GM18517 (cell line): ENCODE results near the gene OR8B4.
"Not testable (repeated sequence)": the region's sequence is repeated elsewhere in the genome, so short reads cannot be mapped to it uniquely, and the experiment has no call there.

Experiments used
- ATAC-seq: cut with Tn5 transposase; IDR thresholded peaks from one replicate; pipeline ENCODE4 v1.9.1; 2021; ENCODE audit warnings: mild to moderate bottlenecking, moderate library complexity; ENCODE audit not compliant: unreplicated experiment

The OR8B4 gene

DNA sequence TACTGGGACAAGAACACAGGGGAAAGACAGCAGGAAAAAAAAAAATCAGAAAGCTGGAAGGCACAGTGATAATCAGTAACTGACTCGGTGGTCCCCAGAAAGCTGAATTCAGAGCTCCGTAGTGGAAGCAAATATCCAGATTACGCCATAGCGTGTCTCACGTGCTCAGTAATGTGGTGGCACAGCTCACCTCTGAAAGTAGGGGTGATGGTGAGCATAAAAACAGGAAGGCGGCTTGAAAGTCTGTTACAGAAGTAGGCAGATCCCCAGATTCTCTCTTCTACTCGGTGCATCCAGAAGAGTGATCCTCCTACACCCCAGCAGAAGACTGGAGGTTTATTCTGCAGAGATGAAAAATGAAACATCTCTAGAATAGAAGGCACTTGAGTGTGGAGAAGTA, 14.8 kb downstream of the OR8B4 start:
- no peak for ATAC-seq

- ATAC-seq: no peak
Measured at GRCh38 chr11:124405581-124405980, 19.1 kb downstream of the OR8B4 start.

DNA sequence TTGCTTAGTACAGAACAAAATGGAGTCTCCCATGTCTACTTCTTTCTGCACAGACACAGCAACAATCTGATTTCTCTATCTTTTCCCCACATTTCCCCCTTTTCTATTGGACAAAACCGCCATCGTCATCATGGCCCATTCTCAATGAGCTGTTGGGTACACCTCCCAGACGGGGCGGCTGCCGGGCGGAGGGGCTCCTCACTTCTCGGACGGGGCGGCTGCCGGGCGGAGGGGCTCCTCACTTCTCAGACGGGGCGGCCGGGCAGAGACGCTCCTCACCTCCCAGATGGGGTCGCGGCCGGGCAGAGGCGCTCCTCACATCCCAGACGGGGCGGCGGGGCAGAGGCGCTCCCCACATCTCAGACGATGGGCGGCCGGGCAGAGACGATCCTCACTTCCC, 21.5 kb downstream of the OR8B4 start:
- not testable (repeated sequence) for ATAC-seq

DNA sequence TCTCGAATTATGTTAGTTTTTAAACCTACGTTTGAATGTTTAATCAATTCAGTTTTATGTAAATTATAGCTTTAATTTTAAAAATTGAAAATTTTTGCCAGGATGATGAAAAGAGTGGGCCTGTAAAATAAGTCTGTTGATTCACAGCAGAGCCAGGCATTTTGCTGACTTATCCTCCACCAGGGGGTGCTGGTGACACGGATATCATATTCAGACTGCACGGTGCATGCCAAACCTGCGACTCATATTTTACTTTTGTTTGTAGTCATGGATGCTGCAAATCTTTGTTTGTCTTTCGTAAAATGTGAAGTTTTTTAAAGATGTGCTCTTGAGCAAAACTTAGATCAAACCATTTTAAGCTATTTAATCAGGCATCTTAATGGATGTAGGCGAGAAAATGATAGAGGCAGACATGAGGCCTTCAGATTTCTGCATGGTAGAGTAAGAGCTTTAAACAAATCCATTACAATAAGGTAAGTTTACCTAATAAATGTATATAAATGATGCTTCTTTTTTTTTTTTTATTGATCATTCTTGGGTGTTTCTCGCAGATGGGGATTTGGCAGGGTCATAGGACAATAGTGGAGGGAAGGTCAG, 22.2 kb downstream of the OR8B4 start:
- ATAC-seq: peak; percentile 77

GRCh38 chr11:124398924-124399323, 25.7 kb downstream of the OR8B4 start, which contains the start of gene OR8B3:
Gene OR8B3, minus strand, starts transcription at chr11:124399024. Its CDS starts 1,673 bp downstream, at chr11:124397351.
- no peak for ATAC-seq

DNA sequence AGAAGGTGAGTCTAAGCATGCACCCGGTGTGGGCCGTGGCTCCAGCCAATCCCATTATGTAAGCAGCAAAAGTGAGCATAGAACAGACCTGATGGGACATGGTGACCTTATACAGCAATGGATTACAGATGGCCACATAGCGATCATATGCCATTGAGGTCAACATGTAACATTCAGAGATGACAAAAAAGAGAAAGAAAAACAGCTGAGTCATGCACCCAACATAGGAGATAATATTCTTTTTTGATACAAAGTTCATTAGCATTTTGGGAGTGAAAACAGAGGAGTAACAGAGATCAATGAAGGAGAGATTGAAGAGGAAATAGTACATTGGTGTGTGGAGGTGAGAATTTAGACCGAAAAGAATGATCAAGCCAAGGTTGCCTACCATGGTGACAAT, 27.8 kb downstream of the OR8B4 start:
- ATAC-seq: not testable (repeated sequence)

DNA sequence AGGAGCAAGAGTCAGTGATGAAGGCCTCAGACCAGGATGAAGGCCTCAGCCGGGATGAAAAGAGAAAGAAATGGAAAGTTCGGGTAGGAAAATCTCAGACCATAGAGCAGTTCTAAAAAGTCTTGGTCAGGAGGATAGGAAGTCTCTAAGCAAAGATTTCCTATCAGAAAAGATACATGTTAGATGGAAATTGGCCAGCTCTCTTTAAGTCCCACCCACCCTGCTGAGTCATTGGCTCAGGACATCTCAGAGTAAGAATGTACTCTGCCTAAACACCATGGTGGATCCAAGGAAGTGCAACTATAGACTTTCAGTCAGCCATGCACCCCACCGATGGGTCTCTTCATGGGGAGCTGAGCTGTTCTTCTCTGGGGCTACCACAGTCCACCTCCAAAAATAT, 30.3 kb downstream of the OR8B4 start:
- ATAC-seq: no peak

- no peak for ATAC-seq
Measured at GRCh38 chr11:124384399-124384798, 40.3 kb downstream of the OR8B4 start, which contains the start of gene OR8B2. Gene OR8B2, minus strand, starts transcription at chr11:124384499. Its CDS starts 1,156 bp downstream, at chr11:124383343.

GRCh38 chr11:124382857-124383256, 41.8 kb downstream of the OR8B4 start:
- ATAC-seq: not testable (repeated sequence)

DNA sequence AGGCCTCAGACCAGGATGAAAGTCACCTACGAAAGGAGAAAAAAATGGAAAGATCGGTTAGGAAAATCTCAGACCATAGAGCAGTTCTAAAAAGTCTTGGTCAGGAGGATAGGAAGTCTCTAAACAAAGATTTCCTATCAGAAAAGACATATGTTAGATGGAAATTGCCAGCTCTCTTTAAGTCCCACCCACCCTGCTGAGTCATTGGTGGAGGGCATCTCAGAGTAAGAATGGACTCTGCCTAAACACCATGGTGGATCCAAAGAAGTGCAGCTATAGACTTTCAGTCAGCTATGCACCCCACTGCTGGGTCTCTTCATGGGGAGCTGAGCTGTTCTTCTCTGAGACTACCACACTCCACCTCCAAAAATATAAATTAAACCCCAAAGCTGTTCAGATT, 44.1 kb downstream of the OR8B4 start:
- no peak for ATAC-seq

GRCh38 chr11:124376280-124376679, 48.4 kb downstream of the OR8B4 start:
- ATAC-seq: no peak
